NCI-H526 (cell line): ENCODE results near the gene PDE3A.
"Not testable (repeated sequence)": the region's sequence is repeated elsewhere in the genome, so short reads cannot be mapped to it uniquely, and the experiment has no call there.

Source experiments
- DNase-seq, 2 experiments: peaks; one replicate each; lab custom pipeline; 2025; lab: John Stamatoyannopoulos, UW

Gene PDE3A

DNA sequence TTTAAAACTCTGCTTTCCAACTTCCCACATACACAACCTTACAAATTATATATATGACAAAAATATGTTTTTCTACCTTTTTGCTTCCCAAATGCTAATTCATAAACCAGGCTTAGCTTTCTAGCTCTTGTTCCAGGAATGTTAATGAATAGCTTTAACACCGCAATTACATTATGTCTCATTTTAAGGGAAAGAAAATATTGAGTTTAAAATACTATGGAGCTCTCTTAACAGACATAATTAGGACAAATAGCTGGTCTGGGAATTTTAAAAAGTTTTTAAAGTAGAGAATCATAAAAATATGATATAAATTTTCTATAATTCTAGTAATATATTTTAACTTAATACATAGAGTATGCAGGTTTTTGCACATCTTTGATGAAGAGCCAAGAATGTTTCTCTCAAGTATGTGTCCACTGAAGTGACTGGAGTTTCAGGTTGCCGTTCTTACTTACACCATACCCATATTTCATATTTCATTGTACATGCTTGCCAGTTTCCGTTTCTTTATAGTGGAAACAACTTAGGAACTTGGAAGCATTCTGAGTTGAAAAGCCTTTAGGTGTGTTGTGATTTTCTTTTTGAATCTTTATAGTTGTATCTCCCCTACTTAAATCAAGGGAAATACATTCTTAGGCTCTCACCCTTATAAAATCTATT is 236.2 kb downstream of the PDE3A start:
- no peak for DNase-seq

DNA sequence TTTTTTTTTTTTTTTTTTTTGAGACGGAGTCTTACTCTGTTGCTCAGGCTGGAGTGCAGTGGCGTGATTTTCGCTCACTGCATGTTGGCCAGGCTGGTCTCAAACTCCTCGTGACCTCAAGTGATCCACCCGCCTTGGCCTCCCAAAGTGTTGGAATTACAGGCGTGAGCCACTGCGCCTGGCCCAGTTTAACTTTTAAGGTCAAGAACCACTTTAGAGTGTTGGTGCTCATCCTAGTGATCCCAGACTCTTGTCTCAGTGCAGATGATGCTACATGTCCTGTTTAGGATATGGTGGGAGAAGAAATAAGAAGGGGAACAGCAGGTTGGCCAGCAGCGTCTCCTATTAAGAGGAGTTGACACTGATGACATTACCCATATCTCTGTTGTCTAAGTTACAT is 246.7 kb downstream of the PDE3A start:
- not testable (repeated sequence) for DNase-seq

DNA sequence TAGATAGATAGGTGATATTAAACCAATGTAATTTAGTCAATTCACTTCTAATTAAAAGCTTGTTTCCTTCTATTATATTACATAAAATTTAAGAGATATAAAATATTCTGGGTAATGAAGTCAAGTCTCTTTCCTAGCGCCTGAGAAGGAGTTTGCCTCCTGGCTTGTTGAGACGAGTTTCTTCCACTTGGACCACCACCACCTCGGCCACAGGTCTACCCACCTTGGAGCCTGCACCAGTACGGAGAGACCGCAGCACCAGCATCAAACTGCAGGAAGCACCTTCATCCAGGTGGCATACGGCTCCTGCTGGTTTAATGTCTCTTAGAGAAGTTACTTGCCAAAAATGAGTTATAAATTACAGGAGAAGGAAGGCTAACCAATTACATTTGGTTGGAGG is 247.8 kb downstream of the PDE3A start:
- no peak for DNase-seq

DNA sequence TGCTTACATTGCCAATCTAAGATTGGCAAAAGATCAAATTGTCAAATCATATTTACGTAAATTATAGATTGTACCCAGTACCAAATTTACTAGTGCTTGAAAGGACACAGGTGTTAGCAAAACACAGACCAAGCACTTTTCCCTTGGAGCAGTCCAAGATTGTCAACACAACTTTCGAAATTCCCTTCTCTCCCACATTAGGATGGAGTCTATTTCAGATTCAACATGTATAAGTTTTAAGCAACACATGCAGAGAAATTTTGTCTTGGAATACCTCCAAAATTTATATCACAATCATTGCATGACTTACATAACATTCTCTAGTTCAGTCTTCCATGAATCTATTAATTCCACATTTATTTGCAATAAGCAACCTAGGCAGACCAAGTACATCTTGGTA is 251.9 kb downstream of the PDE3A start:
- DNase-seq: no peak

DNA sequence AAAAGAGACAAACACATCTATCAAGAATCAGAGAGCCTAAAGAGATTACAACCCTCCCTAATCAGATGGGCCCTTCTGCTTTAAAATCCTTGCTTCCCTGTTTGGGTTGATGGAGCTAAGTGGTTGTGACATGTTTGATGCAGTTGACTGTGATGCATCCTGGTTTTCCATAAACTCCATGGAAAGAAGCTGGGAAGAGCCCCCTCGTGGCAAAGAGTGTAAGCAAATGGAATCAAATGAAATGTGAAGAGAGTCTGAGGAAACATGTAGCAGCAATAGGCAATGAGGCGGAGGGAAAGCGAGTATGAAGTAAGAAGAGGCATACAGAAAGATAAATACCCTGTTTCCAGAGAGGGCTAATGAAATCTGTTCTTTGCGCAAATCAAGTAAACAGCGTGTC is 256.4 kb downstream of the PDE3A start:
- DNase-seq: peak; percentile 39 to 75

DNA sequence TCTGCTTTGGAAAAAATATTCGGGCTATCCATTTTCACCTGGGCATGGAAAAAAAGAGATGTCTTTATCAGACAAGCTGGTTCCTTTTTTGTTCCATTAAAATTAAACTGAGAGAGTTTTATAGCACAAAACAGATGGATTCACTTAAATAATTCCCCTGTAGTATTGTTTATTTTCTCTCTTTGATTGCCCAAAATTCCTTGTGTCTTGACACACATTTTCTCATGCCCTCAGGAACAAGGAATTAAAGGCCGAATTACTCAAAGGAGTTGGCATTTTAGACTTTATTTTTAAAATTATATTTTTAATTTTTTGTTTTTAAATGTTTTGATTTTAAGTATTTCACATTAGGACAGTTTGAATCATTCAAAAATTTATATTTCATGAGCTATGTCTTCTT is 257.2 kb downstream of the PDE3A start:
- no peak for DNase-seq

DNA sequence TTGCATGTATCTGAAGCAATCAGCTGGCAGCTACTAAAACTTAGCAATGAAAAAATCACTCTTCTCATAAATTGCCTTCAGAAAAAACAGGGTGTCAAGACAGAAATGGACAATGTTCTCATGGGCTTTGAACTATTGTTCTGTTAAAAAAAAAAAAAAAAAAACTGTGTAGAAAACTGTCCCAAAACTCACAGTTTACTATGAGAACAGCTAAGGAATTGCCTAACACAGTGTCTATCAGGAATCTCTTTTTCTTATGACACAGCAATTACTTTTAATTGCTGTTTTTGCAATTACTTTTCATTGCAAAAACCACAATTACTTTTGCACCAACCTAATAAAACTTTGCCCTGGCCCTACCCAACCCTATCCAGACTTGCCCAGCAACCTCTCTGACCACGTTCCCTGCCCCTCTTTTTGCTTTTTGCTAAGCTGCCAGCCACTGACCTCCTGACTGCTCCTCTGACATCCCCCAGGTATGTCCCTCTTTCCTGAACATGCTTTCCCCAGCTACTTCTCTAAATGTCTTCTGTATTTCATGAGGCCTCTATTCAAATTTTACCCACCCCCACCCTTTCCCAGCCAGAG is 258.8 kb downstream of the PDE3A start:
- DNase-seq: peak in 1 of 2 experiments; percentile 12

DNA sequence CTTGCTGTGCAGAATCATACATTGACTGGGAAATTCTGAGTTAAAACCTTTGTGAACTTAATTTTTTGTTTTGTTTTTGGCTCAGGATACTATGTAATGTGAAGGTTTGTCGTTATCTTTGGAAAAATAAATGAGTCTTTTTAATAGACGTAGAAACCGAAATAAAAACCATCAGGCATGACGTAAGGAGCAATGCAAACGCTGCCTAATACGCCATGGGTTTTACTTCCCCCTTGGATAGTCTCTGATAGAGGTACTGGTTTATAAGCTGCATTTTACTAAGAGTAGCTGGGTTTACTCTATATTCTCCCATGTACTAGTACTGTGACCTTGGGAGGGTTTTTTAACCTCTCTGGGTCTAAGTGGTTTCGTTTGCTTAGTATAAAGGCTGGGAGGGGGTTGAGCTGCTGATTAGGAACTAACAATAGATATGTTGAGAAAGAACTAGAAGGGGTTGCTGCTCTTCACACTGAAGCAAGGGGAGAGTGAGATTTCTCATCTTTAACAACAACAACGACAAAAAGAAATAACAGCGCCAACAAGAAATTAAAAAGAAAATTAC is 260.0 kb downstream of the PDE3A start:
- DNase-seq: no peak

DNA sequence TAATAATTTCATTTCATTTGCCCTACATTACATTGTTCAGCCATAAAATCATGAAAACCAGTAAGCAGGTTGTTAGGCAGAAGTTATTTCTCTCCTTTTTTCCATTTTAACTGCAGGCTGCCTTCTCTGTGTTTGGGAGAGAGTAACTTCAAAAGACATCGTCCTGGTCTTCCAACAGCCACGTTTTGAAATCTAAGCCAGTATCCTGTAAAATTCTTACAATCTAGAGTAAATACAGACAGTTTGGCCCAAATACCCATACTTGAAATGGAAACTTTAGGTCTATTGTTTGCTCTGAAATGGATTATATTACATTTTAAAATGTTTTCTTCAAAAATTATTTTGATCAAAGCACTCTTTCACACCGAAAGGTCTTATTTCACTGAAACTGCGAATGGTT is 260.7 kb downstream of the PDE3A start:
- DNase-seq: no peak

DNA sequence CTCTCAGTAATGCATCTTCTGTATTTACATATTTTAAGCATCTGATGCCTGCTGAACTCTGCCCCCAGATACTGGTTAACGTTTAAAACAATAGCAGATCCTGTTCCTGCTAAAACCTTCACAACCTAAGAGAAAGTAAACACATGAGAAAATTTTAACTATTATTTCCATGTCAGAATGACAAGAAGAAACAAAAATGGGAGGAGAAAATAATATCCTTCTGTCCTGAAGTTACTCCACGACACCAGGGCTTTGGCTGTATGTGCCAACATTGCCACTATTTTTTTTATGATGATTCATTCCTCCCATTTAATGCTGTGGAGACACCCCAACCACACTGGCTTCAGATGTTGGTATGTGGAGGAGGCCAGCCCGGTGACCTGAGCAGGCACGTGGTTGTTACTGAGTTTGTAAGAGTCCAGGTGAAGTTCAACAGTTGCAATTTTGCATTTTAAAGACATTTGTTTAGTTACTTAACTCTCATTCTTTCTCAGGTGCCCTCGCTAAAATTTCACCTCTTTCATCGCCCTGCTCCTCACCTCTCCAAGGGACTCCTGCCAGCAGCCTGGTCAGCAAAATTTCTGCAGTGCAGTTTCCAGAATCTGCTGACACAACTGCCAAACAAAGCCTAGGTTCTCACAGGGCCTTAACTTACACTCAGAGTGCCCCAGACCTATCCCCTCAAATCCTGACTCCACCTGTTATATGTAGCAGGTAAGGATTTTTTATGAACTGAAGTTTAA is 261.2 kb downstream of the PDE3A start:
- peak; percentile 2 to 35 for DNase-seq

DNA sequence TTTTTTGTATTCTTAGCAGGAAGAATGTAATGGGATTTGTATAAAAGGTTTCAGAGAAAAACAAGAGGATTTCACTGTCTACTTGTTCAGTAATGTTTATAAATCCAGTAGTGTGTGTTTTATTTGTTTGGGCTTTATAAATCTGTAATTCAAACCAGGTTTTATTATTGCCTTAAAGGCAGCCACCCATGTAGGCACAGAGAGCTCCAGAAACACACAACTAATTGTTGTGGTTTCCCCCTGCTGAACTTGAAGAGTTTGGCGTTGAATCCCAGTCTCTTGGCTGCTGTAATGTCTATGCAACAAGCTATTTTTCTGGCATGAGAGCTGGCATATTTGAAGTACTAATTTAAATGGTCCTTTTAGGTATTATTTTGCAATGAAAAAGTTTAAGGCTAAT is 263.4 kb downstream of the PDE3A start:
- DNase-seq: no peak

DNA sequence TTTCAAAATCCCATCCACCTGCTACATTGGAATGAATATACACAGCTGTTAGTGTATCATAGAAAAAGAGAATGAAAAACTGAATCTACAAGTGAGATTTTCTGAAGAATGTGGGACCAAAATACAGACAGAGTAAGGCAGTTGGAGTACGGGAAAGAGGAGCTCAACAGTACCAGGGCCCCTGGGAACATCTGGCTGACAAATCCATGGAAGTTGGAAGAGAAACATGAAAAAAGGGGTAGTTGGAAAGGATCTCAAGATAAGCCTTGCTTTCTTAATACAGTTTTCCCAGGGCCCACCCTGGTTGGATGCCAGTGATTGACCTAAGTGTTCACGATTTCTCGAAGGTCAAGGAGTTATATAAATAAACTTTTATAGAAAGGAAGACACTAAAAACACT is 272.8 kb downstream of the PDE3A start:
- DNase-seq: no peak

DNA sequence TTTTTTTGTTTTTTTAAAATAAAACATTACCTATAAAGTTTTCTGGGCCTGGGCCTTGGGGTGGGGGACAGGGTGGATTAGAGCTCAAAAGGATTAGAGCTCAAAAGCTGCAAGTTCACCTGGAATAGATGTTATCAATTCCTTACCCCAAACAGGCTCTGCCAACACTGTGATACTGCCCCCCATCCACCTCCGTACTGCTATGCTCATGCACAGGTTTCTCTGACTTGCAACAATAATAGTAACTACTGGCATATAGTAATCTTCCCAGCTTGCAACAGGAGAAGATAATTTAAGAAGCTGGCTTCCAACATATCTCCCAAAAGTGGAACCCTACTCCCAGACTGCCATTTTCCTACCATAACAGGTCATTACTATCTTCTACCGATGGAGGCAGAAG is 275.5 kb downstream of the PDE3A start:
- no peak for DNase-seq

DNA sequence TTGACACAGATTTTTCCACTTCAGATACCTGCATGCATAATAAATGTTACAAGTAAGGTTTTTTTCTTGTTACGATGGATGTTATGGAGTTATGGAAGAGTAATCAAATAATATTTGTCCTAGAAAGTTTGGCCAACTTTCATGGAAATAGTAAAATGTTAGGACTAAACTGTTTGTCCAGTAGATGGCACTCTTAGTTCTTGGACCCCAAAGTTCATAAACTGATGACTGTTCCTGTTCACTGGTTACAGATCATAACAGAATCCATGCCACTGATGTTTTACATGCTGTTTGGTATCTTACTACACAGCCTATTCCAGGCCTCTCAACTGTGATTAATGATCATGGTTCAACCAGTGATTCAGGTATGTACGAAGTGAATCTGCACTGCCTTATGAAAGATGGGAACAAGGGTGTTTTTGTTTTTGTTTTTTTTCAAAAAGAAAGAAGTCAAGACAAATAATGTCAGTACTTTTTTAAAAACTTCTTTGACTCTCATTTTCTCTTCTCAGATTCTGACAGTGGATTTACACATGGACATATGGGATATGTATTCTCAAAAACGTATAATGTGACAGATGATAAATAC is 278.0 kb downstream of the PDE3A start:
- DNase-seq: peak; percentile 37 to 62

DNA sequence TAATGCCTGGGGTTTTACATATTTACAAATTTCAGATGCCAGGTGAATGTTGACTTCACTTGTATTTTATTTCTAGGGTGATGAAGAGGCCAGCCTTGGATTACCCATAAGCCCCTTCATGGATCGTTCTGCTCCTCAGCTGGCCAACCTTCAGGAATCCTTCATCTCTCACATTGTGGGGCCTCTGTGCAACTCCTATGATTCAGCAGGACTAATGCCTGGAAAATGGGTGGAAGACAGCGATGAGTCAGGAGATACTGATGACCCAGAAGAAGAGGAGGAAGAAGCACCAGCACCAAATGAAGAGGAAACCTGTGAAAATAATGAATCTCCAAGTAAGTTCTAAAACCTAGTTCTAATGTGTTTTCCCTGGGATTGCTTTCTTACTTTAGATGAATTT is 285.5 kb downstream of the PDE3A start:
- DNase-seq: no peak

DNA sequence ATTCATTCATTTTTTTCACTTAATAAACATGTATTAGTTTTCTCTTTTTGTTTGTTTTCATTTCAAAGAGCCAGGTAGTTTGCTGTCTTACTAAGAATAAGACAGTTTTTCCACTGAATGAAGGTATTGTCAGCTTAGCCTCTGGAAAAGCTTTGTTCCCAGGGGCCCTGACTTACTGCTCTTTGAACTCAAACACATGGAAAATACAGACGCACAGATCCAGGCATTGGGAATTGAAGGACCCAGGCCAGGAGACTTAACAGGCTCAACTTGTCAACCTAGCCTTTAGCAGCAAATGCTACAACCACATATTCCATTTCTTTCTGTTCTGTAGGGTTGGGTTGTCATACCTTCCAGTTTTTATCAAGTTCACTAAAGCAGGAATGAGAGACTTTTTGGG is 288.3 kb downstream of the PDE3A start:
- no peak for DNase-seq

DNA sequence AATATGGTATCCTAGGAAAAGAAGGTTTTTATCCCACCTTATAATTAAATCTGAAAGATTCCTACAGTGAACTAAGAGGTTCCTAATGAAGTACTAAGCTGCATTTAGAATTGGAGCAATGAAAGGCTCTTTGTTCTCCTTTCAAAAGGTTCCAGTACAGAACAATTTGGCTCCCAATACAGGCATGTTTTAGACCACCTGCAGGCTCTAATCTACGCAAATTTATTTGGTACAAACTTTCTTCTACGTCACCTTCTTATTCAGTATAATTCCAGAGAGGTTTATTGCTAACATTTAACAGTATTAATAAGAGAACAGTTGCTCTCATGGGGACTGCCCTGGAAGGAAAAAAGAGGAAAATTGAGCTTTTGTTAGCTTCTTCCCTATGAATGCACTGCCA is 289.2 kb downstream of the PDE3A start:
- no peak for DNase-seq

DNA sequence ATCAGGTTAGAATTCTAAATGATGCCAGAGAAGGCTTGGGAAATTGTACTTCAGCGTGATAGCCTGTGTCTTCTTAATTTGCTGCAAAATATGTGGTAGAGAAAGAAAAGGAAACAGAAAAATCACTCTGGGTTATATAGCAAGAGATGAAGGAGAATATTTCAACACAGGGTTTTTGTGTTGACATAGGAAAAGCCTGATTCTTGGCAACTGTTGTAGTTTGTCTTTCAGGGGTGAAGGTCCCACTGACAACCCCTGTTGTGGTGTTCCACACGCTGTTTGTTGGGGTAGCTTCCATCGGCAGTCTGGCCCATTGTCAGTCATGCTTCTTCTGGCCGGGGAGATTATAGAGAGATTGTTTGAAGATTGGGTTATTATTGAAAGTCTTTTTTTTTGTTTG is 313.0 kb downstream of the PDE3A start:
- DNase-seq: no peak

DNA sequence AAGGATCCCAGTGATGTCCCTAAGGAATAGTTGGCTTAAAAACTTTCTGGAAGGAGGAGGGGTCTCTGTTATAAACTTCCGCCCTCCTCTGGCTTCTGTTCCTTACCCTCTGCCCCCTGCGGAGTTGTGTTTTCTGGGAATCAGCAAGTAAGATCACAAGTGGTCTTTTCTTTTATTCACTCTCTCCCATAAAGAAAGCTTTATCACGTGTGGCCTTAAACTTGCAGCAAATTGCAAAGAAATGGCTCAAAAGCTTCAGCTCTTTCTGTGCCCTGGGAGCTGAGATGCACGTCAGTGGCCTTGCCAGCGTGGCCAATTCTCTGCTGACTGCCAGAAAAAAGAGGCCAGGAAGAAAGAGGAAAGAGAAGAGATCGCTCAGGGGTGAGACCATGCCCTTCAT is 326.9 kb downstream of the PDE3A start, which contains the start of gene SLCO1C1:
Gene SLCO1C1 (plus strand): TSS at position 101 of the 400 bp plus-strand sequence. CDS start 4,245 bp downstream, outside the sequence.
- no peak for DNase-seq

DNA sequence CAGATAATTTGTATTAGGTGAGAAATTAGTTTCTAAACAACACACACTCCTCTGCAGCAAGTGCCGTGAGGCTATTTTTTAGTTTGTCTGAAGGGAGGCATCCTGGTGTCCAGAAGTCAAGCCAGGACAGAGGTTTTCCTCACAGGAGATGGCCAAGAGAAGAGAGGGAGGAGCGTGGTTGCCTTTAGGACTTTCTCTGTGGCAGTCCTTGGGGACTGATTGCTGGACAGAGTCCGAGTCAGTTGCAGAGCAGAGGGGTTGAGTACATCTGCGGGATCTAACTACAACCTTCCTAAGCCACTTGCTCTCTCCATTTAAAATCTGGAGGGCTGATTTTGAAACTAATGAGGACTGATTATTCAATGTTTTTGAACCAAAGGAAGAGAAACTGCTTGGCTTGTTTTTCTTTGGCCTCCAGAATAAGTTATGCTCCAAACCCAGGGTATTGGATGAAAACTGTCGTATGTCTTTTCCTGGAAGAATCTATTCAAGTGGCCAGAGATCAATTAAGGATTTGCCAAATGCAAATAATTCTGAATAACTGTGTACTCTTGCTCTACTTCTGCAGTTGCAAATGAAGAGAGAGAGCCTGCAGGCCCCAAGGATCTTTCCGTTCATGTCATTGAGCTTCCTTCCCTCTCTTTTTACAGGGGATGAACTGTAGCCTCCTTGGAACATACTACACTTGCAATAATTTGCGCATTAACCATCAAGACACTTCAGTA is 328.0 kb downstream of the PDE3A start:
- DNase-seq: no peak

DNA sequence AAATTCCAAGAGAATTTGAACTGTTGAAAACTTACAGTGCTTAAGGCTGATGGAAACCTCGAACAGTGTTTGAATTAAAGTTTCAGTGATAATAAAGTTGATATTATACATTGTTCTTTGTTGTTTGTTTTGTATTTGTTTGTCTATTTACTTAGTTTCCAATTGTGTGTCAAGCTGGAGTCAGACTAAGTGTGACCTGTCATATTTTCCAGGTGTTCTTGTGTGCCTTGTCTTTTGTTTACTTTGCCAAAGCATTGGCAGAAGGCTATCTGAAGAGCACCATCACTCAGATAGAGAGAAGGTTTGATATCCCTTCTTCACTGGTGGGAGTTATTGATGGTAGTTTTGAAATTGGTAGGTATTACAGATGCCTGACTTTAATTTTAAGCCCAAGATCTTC is 332.8 kb downstream of the PDE3A start:
- no peak for DNase-seq

DNA sequence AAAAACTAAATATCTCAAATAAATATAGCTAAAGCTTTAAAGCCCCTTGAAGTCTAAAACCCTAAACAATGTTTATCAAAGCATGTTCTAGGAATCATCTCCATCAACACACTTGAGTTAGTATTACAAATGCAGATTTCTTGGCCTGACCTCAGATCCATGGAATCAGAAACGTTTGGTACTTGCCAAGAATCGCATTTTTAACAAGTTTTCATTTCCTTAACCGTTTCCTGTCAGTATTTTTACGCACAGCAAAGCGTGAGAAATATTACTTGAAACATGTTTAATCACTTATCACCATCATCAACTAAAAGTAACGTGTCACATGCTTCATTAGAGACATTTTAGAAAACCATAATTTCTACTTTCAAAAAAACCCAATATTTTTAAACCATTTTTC is 336.5 kb downstream of the PDE3A start:
- DNase-seq: no peak
